22Rv1 (cell line): ENCODE measurements around the gene SPA17.

Source experiments
- H3K27ac ChIP-seq: fragments of 450-650 bp; 2 replicates; pipeline ENCODE4 v1.5.1; 2017
- ZFX ChIP-seq: fragments of 450-650 bp; IDR thresholded peaks from 2 replicates; pipeline ENCODE4 v1.6.1; 2017; ENCODE audit warnings: antibody characterized with exemption, borderline replicate concordance
- TF ChIP-seq, protein P1 (sequence below): fragments of 450-650 bp; IDR thresholded peaks from 2 replicates; pipeline ENCODE4 v1.5.1; 2017; ENCODE audit warnings: mild to moderate bottlenecking

The SPA17 gene

DNA sequence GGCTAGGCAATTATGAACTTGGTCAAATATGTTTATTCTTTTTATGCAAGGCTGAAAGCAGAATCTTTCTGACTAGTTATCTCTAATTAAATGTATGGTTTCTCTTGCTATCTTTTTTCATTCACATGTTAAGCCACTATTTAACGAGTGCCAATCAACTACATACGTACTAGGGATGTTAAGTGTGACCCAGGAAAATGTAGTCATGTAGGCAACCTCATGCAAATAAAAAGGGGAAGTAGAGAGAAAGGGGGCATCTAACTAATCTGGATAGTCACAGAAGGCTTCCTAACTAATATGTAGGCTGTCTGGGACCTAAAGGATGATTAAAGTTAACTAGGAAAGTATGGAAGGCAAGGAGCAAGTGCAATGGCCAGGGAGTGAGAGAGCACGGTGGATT is 27.6 kb upstream of the SPA17 start:
- no peak for TF ChIP-seq ZFX
- TF ChIP-seq, protein P1, sequence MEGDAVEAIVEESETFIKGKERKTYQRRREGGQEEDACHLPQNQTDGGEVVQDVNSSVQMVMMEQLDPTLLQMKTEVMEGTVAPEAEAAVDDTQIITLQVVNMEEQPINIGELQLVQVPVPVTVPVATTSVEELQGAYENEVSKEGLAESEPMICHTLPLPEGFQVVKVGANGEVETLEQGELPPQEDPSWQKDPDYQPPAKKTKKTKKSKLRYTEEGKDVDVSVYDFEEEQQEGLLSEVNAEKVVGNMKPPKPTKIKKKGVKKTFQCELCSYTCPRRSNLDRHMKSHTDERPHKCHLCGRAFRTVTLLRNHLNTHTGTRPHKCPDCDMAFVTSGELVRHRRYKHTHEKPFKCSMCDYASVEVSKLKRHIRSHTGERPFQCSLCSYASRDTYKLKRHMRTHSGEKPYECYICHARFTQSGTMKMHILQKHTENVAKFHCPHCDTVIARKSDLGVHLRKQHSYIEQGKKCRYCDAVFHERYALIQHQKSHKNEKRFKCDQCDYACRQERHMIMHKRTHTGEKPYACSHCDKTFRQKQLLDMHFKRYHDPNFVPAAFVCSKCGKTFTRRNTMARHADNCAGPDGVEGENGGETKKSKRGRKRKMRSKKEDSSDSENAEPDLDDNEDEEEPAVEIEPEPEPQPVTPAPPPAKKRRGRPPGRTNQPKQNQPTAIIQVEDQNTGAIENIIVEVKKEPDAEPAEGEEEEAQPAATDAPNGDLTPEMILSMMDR: no peak
- no peak overlapping the region for H3K27ac ChIP-seq

DNA sequence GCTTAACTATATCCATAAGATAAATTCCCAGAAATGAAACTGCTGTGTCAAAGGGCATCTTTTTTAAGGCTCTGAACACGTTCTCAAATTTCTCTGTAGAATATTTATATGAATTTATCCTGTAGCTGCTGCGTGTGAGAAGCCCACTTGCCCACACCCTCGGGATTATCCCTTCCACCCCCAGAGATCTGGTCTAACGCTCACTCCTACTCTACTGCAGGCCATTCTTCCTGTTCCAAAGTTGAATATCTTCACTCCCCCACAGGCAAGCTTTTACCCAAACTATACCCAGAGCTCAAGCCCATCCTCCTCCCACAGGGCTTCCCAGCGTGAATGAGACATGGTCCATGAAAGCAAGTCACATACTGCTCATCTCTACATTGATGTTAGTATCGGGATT is 25.1 kb upstream of the SPA17 start:
- H3K27ac ChIP-seq: no peak overlapping the region
- no peak for TF ChIP-seq ZFX
- TF ChIP-seq, protein P1: no peak

DNA sequence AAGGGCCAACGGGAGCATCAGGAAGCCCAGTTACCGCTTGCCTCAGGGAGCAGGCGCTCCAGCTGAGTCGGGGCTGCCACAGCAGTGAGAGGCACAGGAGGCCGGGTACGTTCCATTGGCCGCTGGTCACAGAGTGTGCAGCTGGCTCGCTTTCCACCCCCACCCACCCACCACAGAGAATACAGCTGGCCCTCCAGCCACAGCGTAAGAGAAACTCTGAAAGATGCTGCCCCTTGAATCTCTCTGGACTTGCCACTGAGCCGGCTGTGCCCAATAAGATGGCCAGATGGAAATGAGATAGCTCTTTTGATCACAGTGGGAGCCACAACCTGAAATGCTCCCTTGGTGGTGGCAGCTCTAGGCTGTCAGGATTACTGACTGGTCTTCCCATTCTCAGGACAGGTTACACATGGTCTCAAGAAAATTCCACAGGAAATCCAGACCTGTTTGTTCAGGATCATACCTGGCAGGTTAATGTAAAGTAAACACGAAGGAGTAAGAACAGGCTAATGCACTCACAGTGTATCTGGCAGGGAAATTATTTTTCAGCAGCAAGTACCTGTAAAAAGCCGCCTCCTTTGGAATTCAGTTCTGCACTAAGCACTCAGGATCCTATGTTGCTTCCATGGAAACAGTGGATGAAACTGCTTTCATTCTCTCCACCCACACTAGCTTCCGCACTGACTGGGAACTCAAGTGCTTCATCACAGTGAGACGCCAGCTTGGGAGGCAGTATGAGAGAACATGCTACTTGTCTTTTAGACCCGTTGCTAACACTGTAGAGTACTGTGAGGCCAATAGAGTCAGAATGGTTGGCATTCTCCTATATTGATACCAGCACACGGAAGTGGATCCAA is 16.7 kb upstream of the SPA17 start:
- TF ChIP-seq ZFX: no peak
- TF ChIP-seq, protein P1: no peak
- H3K27ac ChIP-seq: no peak overlapping the region

DNA sequence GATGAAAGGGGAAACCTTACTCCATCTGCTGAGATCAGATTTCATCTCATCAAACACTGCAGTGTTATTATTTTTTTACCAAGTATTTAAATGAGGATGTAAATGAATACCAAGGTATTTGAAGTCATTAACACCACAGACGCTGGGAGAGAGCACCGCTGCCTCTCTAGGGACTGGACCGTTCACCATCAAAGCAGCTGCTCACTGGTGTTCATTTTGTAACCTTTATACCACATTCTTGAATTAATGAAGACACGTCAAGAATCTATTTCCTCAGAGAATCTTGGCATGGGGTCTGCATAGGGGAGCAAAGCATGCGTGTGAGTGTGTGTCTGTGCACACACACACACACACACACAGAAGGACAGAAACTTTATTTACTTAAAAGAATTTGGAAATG is 15.8 kb upstream of the SPA17 start:
- TF ChIP-seq ZFX: no peak
- TF ChIP-seq, protein P1: no peak

DNA sequence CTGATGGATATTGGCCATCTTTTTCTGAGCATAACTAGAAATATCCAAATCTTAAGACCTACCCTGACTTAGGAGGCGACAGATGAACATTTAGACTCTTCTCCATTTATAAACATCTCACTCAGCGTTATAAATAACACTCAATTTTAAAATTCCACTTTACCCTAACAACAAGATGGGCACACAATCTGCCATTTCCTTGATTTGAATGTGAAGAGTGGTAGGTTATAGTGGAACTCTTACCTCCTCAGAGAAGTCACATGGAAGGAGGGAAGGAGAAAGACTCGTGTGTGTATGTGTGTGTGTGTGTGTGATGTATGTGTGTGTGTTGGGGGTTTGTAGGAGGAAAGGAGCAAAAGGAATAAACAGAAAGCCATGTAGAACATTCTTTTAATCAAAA is 15.2 kb upstream of the SPA17 start:
- no peak overlapping the region for H3K27ac ChIP-seq
- TF ChIP-seq ZFX: no peak
- TF ChIP-seq, protein P1: no peak

More for the DNA sequence above, 15.8 kb upstream of the SPA17 start:
- H3K27ac ChIP-seq: no peak overlapping the region

DNA sequence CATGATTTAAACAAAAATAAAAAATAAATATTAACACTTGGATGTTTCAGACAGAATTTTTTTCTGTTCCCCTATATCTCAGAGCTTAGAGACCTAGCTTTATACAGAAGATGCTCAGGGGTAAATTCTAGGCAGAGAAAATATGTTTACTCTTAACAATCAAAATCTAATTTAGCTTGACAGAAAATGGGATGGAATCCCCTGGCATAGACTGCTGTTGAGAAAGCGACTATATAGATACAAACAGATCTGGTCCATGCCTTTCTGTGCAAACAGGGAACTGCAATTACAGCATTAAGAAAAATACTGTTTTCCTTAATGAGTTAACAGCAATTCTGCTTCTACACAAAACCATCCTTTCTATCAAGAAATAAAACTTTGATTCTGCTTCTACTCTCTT is 14.7 kb upstream of the SPA17 start:
- TF ChIP-seq ZFX: no peak
- TF ChIP-seq, protein P1: no peak
- no peak overlapping the region for H3K27ac ChIP-seq

DNA sequence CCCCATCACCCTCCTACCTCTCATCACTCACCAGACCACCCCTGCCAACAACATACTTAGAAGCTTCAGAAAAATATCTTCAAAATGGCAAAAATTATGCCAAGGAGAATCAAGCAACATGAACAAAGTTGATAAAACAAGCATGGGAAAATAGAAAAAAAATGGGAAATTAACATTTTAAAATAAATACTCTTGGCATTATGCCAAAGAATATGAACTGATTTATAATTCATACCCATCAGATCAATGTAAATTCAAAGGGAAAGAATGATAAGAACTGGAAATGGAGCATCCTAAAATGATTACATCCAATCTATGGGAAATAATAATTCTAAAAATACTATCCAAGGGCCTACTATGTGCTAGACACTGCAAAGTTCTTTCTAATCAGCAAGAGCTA is 12.2 kb upstream of the SPA17 start:
- TF ChIP-seq ZFX: no peak
- TF ChIP-seq, protein P1: no peak
- H3K27ac ChIP-seq: no peak overlapping the region
